ENCODE data around the gene MTOR. TPM values are rescaled to one million over a fixed set of nuclear protein-coding genes. Genes with fewer than 3 reads are reported as not detected.

The MTOR gene
- total RNA-seq, 1 donor from 2014 or later: 32.3 TPM

GRCh38 chr1:11198257-11198656 lies 64.1 kb downstream of the MTOR start:
- no peaks in the 10 kb centered on the region for H3K27me3 ChIP-seq
- ATAC-seq (no peak), DNase-seq (no peak)
- H3K4me3 ChIP-seq: no peak overlapping the region
- no peak for TF ChIP-seq CTCF (IDR thresholded peaks at IDR 0.05)
- peaks cover 92% of the 10 kb centered on the region for H3K36me3 ChIP-seq
- intact Hi-C loops (cut with DNase I): no loop called here
- no peaks in the 10 kb centered on the region for H3K9me3 ChIP-seq
- no peak overlapping the region for H3K27ac ChIP-seq
- H3K4me1 ChIP-seq: no peaks in the 10 kb centered on the region

GRCh38 chr1:11197359-11197758 lies 65.0 kb downstream of the MTOR start:
- intact Hi-C loops (cut with DNase I): no loop called here
- peaks cover 89% of the 10 kb centered on the region for H3K36me3 ChIP-seq
- ATAC-seq: no peak

GRCh38 chr1:11196945-11197344 lies 65.4 kb downstream of the MTOR start:
- no peak for DNase-seq

More at GRCh38 chr1:11197359-11197758, 65.0 kb downstream of the MTOR start:
- Histone ChIP-seq H3K27ac (no peak overlapping the region), H3K9me3 (no peaks in the 10 kb centered on the region), H3K4me1 (no peaks in the 10 kb centered on the region), H3K4me3 (no peak overlapping the region), H3K27me3 (no peaks in the 10 kb centered on the region)
- no peak for TF ChIP-seq CTCF (IDR thresholded peaks at IDR 0.05)
- no peak for DNase-seq

GRCh38 chr1:11194407-11195176 lies 67.8 kb downstream of the MTOR start:
- DNase-seq (no peak), ATAC-seq (no peak)
- no peak for TF ChIP-seq CTCF (IDR thresholded peaks at IDR 0.05)
- H3K9me3 ChIP-seq: no peaks in the 10 kb centered on the region
- H3K27me3 ChIP-seq: no peaks in the 10 kb centered on the region
- no peak overlapping the region for H3K4me3 ChIP-seq
- intact Hi-C loops (cut with DNase I): no loop called here
- no peak overlapping the region for H3K27ac ChIP-seq
- H3K4me1 ChIP-seq: no peaks in the 10 kb centered on the region
- H3K36me3 ChIP-seq: peaks cover 80% of the 10 kb centered on the region

More at GRCh38 chr1:11196945-11197344, 65.4 kb downstream of the MTOR start:
- ATAC-seq: no peak
- Histone ChIP-seq H3K27me3 (no peaks in the 10 kb centered on the region), H3K36me3 (peaks cover 90% of the 10 kb centered on the region), H3K4me3 (no peak overlapping the region), H3K9me3 (no peaks in the 10 kb centered on the region), H3K27ac (no peak overlapping the region), H3K4me1 (no peaks in the 10 kb centered on the region)
- intact Hi-C loops (cut with DNase I): no loop called here
- no peak for TF ChIP-seq CTCF (IDR thresholded peaks at IDR 0.05)

- ATAC-seq: no peak
- H3K27me3 ChIP-seq: no peaks in the 10 kb centered on the region
- intact Hi-C loops (cut with DNase I): no loop called here
- H3K9me3 ChIP-seq: no peaks in the 10 kb centered on the region
- H3K4me3 ChIP-seq: no peak overlapping the region
- no peak overlapping the region for H3K27ac ChIP-seq
- no peaks in the 10 kb centered on the region for H3K4me1 ChIP-seq
- no peak for DNase-seq
- peaks cover 68% of the 10 kb centered on the region for H3K36me3 ChIP-seq
- no peak for TF ChIP-seq CTCF (IDR thresholded peaks at IDR 0.05)
These were observed 69.0 kb downstream of the MTOR start for GRCh38 chr1:11193376-11193775.
